ENCODE data around the gene TAGLN. TPM values are rescaled to one million over a fixed set of nuclear protein-coding genes. Genes with fewer than 3 reads are reported as not detected.

TAGLN gene
- total and polyA plus RNA-seq, 9 of the 15 experiments (the other 6 are each of a cell fraction or from before 2014, with no cell fraction given), result 0.21 to 4.9 (median 1.1) TPM

GRCh38 chr11:117180661-117181585 lies 18.2 kb upstream of the TAGLN start (continued):
- TF ChIP-seq, protein P1, sequence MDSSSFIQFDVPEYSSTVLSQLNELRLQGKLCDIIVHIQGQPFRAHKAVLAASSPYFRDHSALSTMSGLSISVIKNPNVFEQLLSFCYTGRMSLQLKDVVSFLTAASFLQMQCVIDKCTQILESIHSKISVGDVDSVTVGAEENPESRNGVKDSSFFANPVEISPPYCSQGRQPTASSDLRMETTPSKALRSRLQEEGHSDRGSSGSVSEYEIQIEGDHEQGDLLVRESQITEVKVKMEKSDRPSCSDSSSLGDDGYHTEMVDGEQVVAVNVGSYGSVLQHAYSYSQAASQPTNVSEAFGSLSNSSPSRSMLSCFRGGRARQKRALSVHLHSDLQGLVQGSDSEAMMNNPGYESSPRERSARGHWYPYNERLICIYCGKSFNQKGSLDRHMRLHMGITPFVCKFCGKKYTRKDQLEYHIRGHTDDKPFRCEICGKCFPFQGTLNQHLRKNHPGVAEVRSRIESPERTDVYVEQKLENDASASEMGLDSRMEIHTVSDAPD (CRISPR knock-in tag; IDR thresholded peaks at IDR 0.05), result no peak
- no peak for TF ChIP-seq NCOA4 (IDR thresholded peaks at IDR 0.05; ENCODE audit: partially characterized antibody)
- no peak for TF ChIP-seq ZC3H8 (IDR thresholded peaks at IDR 0.05)
- TF ChIP-seq, protein P2, sequence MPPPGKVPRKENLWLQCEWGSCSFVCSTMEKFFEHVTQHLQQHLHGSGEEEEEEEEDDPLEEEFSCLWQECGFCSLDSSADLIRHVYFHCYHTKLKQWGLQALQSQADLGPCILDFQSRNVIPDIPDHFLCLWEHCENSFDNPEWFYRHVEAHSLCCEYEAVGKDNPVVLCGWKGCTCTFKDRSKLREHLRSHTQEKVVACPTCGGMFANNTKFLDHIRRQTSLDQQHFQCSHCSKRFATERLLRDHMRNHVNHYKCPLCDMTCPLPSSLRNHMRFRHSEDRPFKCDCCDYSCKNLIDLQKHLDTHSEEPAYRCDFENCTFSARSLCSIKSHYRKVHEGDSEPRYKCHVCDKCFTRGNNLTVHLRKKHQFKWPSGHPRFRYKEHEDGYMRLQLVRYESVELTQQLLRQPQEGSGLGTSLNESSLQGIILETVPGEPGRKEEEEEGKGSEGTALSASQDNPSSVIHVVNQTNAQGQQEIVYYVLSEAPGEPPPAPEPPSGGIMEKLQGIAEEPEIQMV (tag; conservative IDR thresholded peaks at IDR 0.05; ENCODE audit: low read depth), result 0 out of 2 replicates have a peak, but pooled peaks have one; percentile 35
- TF ChIP-seq ZZZ3 (IDR thresholded peaks at IDR 0.05), result no peak
- TF ChIP-seq EGR1 (conservative IDR thresholded peaks at IDR 0.05), result peak; percentile 43
- TF ChIP-seq HNRNPH1 (optimal IDR thresholded peaks at IDR 0.05; ENCODE audit: low read depth, low read length), result no peak
- TF ChIP-seq ATF1 (CRISPR knock-in tag; IDR thresholded peaks at IDR 0.05), result no peak
- TF ChIP-seq ATF1 (tag; IDR thresholded peaks at IDR 0.05), result 0 out of 2 replicates have a peak, but pooled peaks have one; percentile 30
- no peak for TF ChIP-seq DIDO1 (tag; IDR thresholded peaks at IDR 0.05; ENCODE audit: low read depth)
- TF ChIP-seq ETS2 (tag; IDR thresholded peaks at IDR 0.05; ENCODE audit: borderline replicate concordance, poor library complexity, severe bottlenecking), result no peak
- TF ChIP-seq NFIC (IDR thresholded peaks at IDR 0.05), result peak; percentile 29; the same call in 1 of the 2 replicates
- TF ChIP-seq TAL1 (IDR thresholded peaks at IDR 0.05), result no peak
- 0 out of 2 replicates have a peak, but pooled peaks have one; percentile 52 for TF ChIP-seq PHF21A (IDR thresholded peaks at IDR 0.05; ENCODE audit: borderline replicate concordance, low read depth)
- TF ChIP-seq ZSCAN32 (CRISPR knock-in tag; IDR thresholded peaks at IDR 0.05), result no peak
- TF ChIP-seq SRSF9 (IDR thresholded peaks at IDR 0.05; ENCODE audit: borderline replicate concordance, low read depth, low read length), result no peak
- no peak for TF ChIP-seq BRD9 (IDR thresholded peaks at IDR 0.05; ENCODE audit: low read depth, partially characterized antibody)
- no peak for TF ChIP-seq SP2 (IDR thresholded peaks at IDR 0.05; ENCODE audit: extremely low read depth, low read depth, low read length, poor library complexity, severe bottlenecking)
- no peak for TF ChIP-seq HNRNPUL1 (IDR thresholded peaks at IDR 0.05; ENCODE audit: low read length)
- TF ChIP-seq BRCA1 (IDR thresholded peaks at IDR 0.05), result no peak
- no peak for TF ChIP-seq BRCA1 (CRISPR knock-in tag; IDR thresholded peaks at IDR 0.05)
- TF ChIP-seq, protein P3, sequence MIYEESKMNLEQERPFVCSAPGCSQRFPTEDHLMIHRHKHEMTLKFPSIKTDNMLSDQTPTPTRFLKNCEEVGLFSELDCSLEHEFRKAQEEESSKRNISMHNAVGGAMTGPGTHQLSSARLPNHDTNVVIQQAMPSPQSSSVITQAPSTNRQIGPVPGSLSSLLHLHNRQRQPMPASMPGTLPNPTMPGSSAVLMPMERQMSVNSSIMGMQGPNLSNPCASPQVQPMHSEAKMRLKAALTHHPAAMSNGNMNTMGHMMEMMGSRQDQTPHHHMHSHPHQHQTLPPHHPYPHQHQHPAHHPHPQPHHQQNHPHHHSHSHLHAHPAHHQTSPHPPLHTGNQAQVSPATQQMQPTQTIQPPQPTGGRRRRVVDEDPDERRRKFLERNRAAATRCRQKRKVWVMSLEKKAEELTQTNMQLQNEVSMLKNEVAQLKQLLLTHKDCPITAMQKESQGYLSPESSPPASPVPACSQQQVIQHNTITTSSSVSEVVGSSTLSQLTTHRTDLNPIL (CRISPR knock-in tag; IDR thresholded peaks at IDR 0.05), result no peak
- no peak for TF ChIP-seq EZH2 (IDR thresholded peaks at IDR 0.05; ENCODE audit: borderline replicate concordance, low read depth, low read length)
- no peak for TF ChIP-seq KDM5B (IDR thresholded peaks at IDR 0.05; ENCODE audit: insufficient replicate concordance, low read depth, low read length)
- TF ChIP-seq CCAR2 (IDR thresholded peaks at IDR 0.05; ENCODE audit: low read depth, low read length), result no peak

All from K562 (cell line).